Suprapubic skin (tissue), 4 donors: ENCODE results near the gene GPR149. TPM values are rescaled to one million over a fixed set of nuclear protein-coding genes. Genes with fewer than 3 reads are reported as not detected.

ENCODE experiments used
- DNase-seq, 2 donors: peaks; one replicate each; pipeline ENCODE4 v3.0.0-alpha.2; 2019; ENCODE audit warnings: low spot score in 2 of 2
- H3K27ac ChIP-seq: fragments of 200-600 bp; sonication (generic); one replicate; pipeline ENCODE4 v1.5.1; 2019
- H3K27me3 ChIP-seq: fragments of 200-600 bp; sonication (generic); one replicate; pipeline ENCODE4 v1.5.1; 2019
- H3K36me3 ChIP-seq: fragments of 200-600 bp; sonication (generic); one replicate; pipeline ENCODE4 v1.5.1; 2019
- H3K4me1 ChIP-seq: fragments of 200-600 bp; sonication (generic); one replicate; pipeline ENCODE4 v1.5.1; 2019
- H3K4me3 ChIP-seq: fragments of 200-600 bp; sonication (generic); one replicate; pipeline ENCODE4 v1.5.1; 2019; ENCODE audit warnings: mild to moderate bottlenecking
- H3K9me3 ChIP-seq: fragments of 200-600 bp; sonication (generic); one replicate; pipeline ENCODE4 v1.5.1; 2019
- EP300 ChIP-seq: sonication (generic); formaldehyde crosslinking; IDR thresholded peaks from one replicate; pipeline ENCODE4 v1.6.1; 2017; ENCODE audit warnings: antibody characterized with exemption
- POLR2A ChIP-seq, 2 donors: fragments of 450-650 bp; IDR thresholded peaks; one replicate each; pipeline ENCODE4 v1.6.1; 2017; ENCODE audit warnings: antibody characterized with exemption in 2 of 2, mild to moderate bottlenecking in 2 of 2, moderate library complexity in 2 of 2
- POLR2AphosphoS5 ChIP-seq, 3 donors: sonication (generic); formaldehyde crosslinking; IDR thresholded peaks; one replicate each; pipeline ENCODE4 v1.6.1; 2017; ENCODE audit warnings: antibody characterized with exemption in 3 of 3
- WGBS: methylation state at CpG from one replicate; pipeline ENCODE4 v1.1.5; 2018; 5-methylcytosine and 5-hydroxymethylcytosine counted together
- total RNA-seq, 4 donors: library from RNA; depleted of rRNA; stranded (reverse); fragments of >200 nt; gene quantifications; one replicate each; pipeline ENCODE4 v1.1.0, GENCODE V29; 2016
- TF ChIP-seq, protein P1 (sequence below), 2 donors: fragments of 200-600 bp in 1 of 2; fragments of 450-650 bp in 1 of 2; sonication (generic) in 1 of 2; IDR thresholded peaks; one replicate each; pipeline ENCODE4 v1.5.1; 2016 to 2019; ENCODE audit warnings: antibody characterized with exemption in 2 of 2, mild to moderate bottlenecking in 1 of 2, moderate library complexity in 1 of 2

GPR149 gene
- total RNA-seq, 4 donors from 2014 or later: 0.25 TPM; not detected in 3

- WGBS: 91% methylated on average over 6 of the region's 6 CpGs
- TF ChIP-seq, protein P1, sequence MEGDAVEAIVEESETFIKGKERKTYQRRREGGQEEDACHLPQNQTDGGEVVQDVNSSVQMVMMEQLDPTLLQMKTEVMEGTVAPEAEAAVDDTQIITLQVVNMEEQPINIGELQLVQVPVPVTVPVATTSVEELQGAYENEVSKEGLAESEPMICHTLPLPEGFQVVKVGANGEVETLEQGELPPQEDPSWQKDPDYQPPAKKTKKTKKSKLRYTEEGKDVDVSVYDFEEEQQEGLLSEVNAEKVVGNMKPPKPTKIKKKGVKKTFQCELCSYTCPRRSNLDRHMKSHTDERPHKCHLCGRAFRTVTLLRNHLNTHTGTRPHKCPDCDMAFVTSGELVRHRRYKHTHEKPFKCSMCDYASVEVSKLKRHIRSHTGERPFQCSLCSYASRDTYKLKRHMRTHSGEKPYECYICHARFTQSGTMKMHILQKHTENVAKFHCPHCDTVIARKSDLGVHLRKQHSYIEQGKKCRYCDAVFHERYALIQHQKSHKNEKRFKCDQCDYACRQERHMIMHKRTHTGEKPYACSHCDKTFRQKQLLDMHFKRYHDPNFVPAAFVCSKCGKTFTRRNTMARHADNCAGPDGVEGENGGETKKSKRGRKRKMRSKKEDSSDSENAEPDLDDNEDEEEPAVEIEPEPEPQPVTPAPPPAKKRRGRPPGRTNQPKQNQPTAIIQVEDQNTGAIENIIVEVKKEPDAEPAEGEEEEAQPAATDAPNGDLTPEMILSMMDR (IDR thresholded peaks at IDR 0.05): no peak
- TF ChIP-seq POLR2A (IDR thresholded peaks at IDR 0.05): no peak
- no peak for TF ChIP-seq EP300
- no peak for TF ChIP-seq POLR2AphosphoS5 (IDR thresholded peaks at IDR 0.05)
- H3K4me3 ChIP-seq: no peak overlapping the region
These were observed 92.0 kb downstream of the GPR149 start for GRCh38 chr3:154338008-154338407.

GRCh38 chr3:154334973-154335420, 95.0 kb downstream of the GPR149 start:
- Histone ChIP-seq H3K27me3 (no peaks in the 10 kb centered on the region), H3K9me3 (no peaks in the 10 kb centered on the region), H3K36me3 (no peaks in the 10 kb centered on the region), H3K27ac (no peak overlapping the region), H3K4me3 (no peak overlapping the region), H3K4me1 (no peaks in the 10 kb centered on the region)
- no peak for DNase-seq
- 13% methylated on average over 3 of the region's 3 CpGs for WGBS
- no peak for TF ChIP-seq POLR2A (IDR thresholded peaks at IDR 0.05)
- no peak for TF ChIP-seq POLR2AphosphoS5 (IDR thresholded peaks at IDR 0.05)
- no peak for TF ChIP-seq EP300
- TF ChIP-seq, protein P1 (IDR thresholded peaks at IDR 0.05): peak; percentile 22 to 50

More at GRCh38 chr3:154338008-154338407, 92.0 kb downstream of the GPR149 start:
- H3K27me3 ChIP-seq: no peaks in the 10 kb centered on the region
- no peaks in the 10 kb centered on the region for H3K36me3 ChIP-seq
- H3K9me3 ChIP-seq: no peaks in the 10 kb centered on the region
- H3K4me1 ChIP-seq: no peaks in the 10 kb centered on the region
- no peak overlapping the region for H3K27ac ChIP-seq
- DNase-seq: no peak

DNA sequence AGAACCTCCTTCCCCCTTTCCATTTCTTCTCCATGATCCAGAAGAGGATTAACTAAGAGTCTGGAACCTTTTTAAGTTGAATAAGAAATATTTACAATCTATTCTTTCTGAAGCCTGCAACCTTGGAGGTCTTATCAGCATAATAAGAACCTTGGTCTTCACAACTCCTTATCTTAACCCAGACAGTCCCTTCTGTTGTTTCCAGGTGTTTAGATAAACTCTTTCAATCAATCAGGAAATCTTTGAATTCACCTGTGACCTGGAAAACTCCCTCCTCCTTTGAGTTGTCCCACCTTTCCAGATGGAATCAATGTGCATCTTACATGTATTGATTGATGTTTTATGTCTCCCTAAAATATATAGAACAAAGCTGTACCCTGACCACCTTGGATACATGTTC, 102.1 kb downstream of the GPR149 start:
- Histone ChIP-seq H3K4me1 (peaks cover 12% of the 10 kb centered on the region), H3K27me3 (no peaks in the 10 kb centered on the region), H3K27ac (no peak overlapping the region), H3K4me3 (no peak overlapping the region), H3K9me3 (no peaks in the 10 kb centered on the region), H3K36me3 (no peaks in the 10 kb centered on the region)
- DNase-seq: no peak
- TF ChIP-seq EP300 (no peak), POLR2AphosphoS5 (IDR thresholded peaks at IDR 0.05) (no peak), POLR2A (IDR thresholded peaks at IDR 0.05) (no peak)
- TF ChIP-seq, protein P1 (IDR thresholded peaks at IDR 0.05): no peak

- H3K27me3 ChIP-seq: no peaks in the 10 kb centered on the region
- DNase-seq: no peak
- peaks cover 40% of the 10 kb centered on the region for H3K4me1 ChIP-seq
- 68% methylated on average over 3 of the region's 3 CpGs for WGBS
- peak overlapping the region; percentile 95 for H3K27ac ChIP-seq
- H3K9me3 ChIP-seq: no peaks in the 10 kb centered on the region
- H3K4me3 ChIP-seq: peak overlapping the region; percentile 88
- TF ChIP-seq, protein P1 (IDR thresholded peaks at IDR 0.05): no peak
- TF ChIP-seq POLR2AphosphoS5 (IDR thresholded peaks at IDR 0.05) (no peak), POLR2A (IDR thresholded peaks at IDR 0.05) (no peak), EP300 (no peak)
- no peaks in the 10 kb centered on the region for H3K36me3 ChIP-seq
These were observed 105.1 kb downstream of the GPR149 start for GRCh38 chr3:154324919-154325318.

GRCh38 chr3:154323891-154324738, 105.9 kb downstream of the GPR149 start, which contains the start of gene DHX36:
DHX36 (minus strand) TSS chr3:154324487; CDS start chr3:154324416, 71 bp downstream.
- H3K36me3 ChIP-seq: no peaks in the 10 kb centered on the region
- peak; percentile 96 for DNase-seq
- H3K9me3 ChIP-seq: no peaks in the 10 kb centered on the region
- no peaks in the 10 kb centered on the region for H3K27me3 ChIP-seq
- peak; percentile 59 to 90 for TF ChIP-seq POLR2A (IDR thresholded peaks at IDR 0.05)
- peak; percentile 54 to 94 (median 59) for TF ChIP-seq POLR2AphosphoS5 (IDR thresholded peaks at IDR 0.05)
- TF ChIP-seq, protein P1 (IDR thresholded peaks at IDR 0.05): no peak
- no peak for TF ChIP-seq EP300
- 1% methylated on average over 34 of the region's 45 CpGs for WGBS
- H3K27ac ChIP-seq: peak within 1 kb of the TSS; percentile 95
- peaks cover 45% of the 10 kb centered on the region for H3K4me1 ChIP-seq
- peak within 1 kb of the TSS; percentile 88 for H3K4me3 ChIP-seq
